Left renal pelvis (tissue), 4 donors: ENCODE measurements around the gene ERC1. TPM values are rescaled to one million over a fixed set of nuclear protein-coding genes. Genes with fewer than 3 reads are reported as not detected.
A peak's percentile ranks its signal among the peaks of the same experiment; 100 is the strongest.

ENCODE experiments used
- DNase-seq, 4 donors: peaks; one replicate each; pipeline ENCODE4 v3.0.0-alpha.2; 2013; ENCODE audit warnings: low read depth in 4 of 4, low spot score in 3 of 4
- polyA plus RNA-seq, 4 donors: library from polyadenylated mRNA; unstranded; fragments of 120-200 nt; gene quantifications; one replicate each; pipeline ENCODE4 v1.2.1, GENCODE V29; 2013; ENCODE audit not compliant: insufficient read length in 4 of 4

Gene ERC1
- polyA plus RNA-seq, 4 donors = 30.1 to 42.4 (median 37.8) TPM

- no peak for DNase-seq
Observed at GRCh38 chr12:1277905-1278304, 286.9 kb downstream of the ERC1 start.

- no peak for DNase-seq
Observed at GRCh38 chr12:1279050-1279449, 288.0 kb downstream of the ERC1 start.

GRCh38 chr12:1280059-1280458 is 289.0 kb downstream of the ERC1 start:
- DNase-seq = no peak

GRCh38 chr12:1281683-1282366 is 290.8 kb downstream of the ERC1 start:
- no peak for DNase-seq

- peak in 3 of 4 donors; percentile 12 to 21 (median 17) for DNase-seq
Observed at GRCh38 chr12:1282670-1283315, 291.8 kb downstream of the ERC1 start.

- DNase-seq = no peak
Observed at GRCh38 chr12:1283316-1283715, 292.3 kb downstream of the ERC1 start.

- DNase-seq = no peak
Observed at GRCh38 chr12:1284611-1285010, 293.6 kb downstream of the ERC1 start.

GRCh38 chr12:1287446-1287975 is 296.5 kb downstream of the ERC1 start:
- no peak for DNase-seq

GRCh38 chr12:1288333-1288732 is 297.3 kb downstream of the ERC1 start:
- no peak for DNase-seq

- DNase-seq = no peak
Observed at GRCh38 chr12:1289371-1290155, 298.5 kb downstream of the ERC1 start.

- DNase-seq = no peak
Observed at GRCh38 chr12:1290716-1291115, 299.7 kb downstream of the ERC1 start.

GRCh38 chr12:1291601-1292332 is 300.7 kb downstream of the ERC1 start:
- peak in 1 of 4 donors; percentile 8 for DNase-seq

- no peak for DNase-seq
Observed at GRCh38 chr12:1293901-1294300, 302.9 kb downstream of the ERC1 start.

- no peak for DNase-seq
Observed at GRCh38 chr12:1297206-1297605, 306.2 kb downstream of the ERC1 start.

GRCh38 chr12:1297639-1298175 is 306.7 kb downstream of the ERC1 start:
- no peak for DNase-seq

- DNase-seq = no peak
Observed at GRCh38 chr12:1300460-1300859, 309.4 kb downstream of the ERC1 start.

GRCh38 chr12:1302201-1302870 is 311.3 kb downstream of the ERC1 start:
- DNase-seq = no peak

GRCh38 chr12:1305063-1305434 is 314.0 kb downstream of the ERC1 start:
- no peak for DNase-seq

GRCh38 chr12:1305791-1306500 is 314.9 kb downstream of the ERC1 start:
- no peak for DNase-seq
